ENCODE results near the gene ADAMTS12.

ADAMTS12 gene

DNA sequence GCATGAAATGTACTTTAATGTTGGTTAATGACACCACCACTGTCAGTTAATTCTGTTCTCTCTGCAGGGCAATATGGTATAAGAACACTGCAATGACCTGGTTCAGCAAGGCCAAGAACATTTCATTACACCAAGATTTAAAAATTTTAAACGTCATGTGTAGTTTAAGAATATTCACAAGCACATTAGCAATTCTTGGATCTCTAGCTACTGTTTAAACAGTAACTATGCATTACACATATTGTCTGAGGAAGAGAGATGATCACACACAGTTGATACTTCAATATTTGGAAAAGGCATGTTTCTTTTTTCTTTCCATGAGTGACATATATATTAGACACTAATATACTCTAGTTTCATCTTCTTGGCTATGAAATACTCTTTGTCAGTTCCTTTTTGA, 143.0 kb downstream of the ADAMTS12 start:
- no peak for TF ChIP-seq Cebpa-rat (IDR thresholded peaks at IDR 0.05)

GRCh38 chr5:33745101-33745770, 146.6 kb downstream of the ADAMTS12 start:
- Histone ChIP-seq H4K20me1 (no peaks in the 10 kb centered on the region), H3K9me3 (no peaks in the 10 kb centered on the region), H3K27me3 (no peaks in the 10 kb centered on the region), H3K4me1 (no peaks in the 10 kb centered on the region), H3K4me3 (no peak overlapping the region), H3K9ac (no peak overlapping the region), H3K4me2 (no peak overlapping the region), H3K36me3 (no peaks in the 10 kb centered on the region), H3K27ac (no peak overlapping the region)
- no peak for TF ChIP-seq Cebpa-rat (IDR thresholded peaks at IDR 0.05)

More for the DNA sequence above, 143.0 kb downstream of the ADAMTS12 start:
- Histone ChIP-seq H3K36me3 (no peaks in the 10 kb centered on the region), H3K9ac (no peak overlapping the region), H3K4me2 (no peak overlapping the region), H4K20me1 (no peaks in the 10 kb centered on the region), H3K27me3 (no peaks in the 10 kb centered on the region), H3K27ac (no peak overlapping the region), H3K4me1 (no peaks in the 10 kb centered on the region), H3K4me3 (no peak overlapping the region), H3K9me3 (no peaks in the 10 kb centered on the region)

DNA sequence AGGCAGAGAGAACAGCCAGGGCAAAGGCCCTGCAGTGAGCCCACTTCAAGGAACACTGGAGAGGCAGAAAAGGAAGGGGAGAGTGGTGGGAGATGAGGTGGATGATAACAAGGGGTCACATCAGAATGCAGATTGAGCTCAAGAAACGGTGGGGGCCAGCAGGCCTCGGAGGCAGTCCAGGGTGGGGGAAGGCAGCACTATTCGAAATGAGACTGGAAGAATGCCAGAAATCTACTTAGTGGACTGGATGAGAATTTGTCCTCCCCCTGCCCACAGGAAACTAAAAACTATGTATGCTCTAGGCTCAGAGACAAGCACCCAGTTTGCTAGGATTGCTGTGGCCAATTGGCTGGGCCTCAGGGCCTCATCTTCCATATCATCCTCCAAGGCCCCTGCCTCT, 148.7 kb downstream of the ADAMTS12 start:
- no peaks in the 10 kb centered on the region for H4K20me1 ChIP-seq
- H3K27ac ChIP-seq = no peak overlapping the region
- no peak overlapping the region for H3K4me3 ChIP-seq
- no peaks in the 10 kb centered on the region for H3K4me1 ChIP-seq
- no peak overlapping the region for H3K9ac ChIP-seq
- no peaks in the 10 kb centered on the region for H3K36me3 ChIP-seq
- H3K9me3 ChIP-seq = no peaks in the 10 kb centered on the region
- no peaks in the 10 kb centered on the region for H3K27me3 ChIP-seq
- TF ChIP-seq Cebpa-rat (IDR thresholded peaks at IDR 0.05) = no peak
- no peak overlapping the region for H3K4me2 ChIP-seq

GRCh38 chr5:33742181-33742580, 149.6 kb downstream of the ADAMTS12 start:
- no peaks in the 10 kb centered on the region for H4K20me1 ChIP-seq
- H3K36me3 ChIP-seq = no peaks in the 10 kb centered on the region
- H3K9me3 ChIP-seq = no peaks in the 10 kb centered on the region
- TF ChIP-seq Cebpa-rat (IDR thresholded peaks at IDR 0.05) = no peak
- no peak overlapping the region for H3K4me3 ChIP-seq
- no peaks in the 10 kb centered on the region for H3K4me1 ChIP-seq
- H3K27ac ChIP-seq = no peak overlapping the region
- H3K9ac ChIP-seq = no peak overlapping the region
- H3K27me3 ChIP-seq = no peaks in the 10 kb centered on the region
- H3K4me2 ChIP-seq = no peak overlapping the region

DNA sequence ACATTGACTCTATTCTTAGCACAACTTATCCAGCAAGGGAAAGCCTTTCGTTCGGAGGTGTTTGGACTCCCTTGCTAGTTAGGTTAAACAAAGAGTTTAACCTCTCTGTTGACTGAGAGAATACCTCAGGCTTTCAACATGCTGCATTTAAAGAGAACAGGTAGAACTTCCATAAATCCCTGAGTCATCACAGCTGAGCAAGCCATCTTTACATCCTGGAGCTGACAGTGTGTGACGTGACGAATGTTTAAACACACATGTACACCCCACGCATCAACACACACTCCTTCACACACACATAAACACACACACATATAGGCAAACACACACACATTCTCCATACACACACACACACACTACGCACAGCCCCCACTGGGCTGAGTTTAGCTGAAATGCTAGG, 152.8 kb downstream of the ADAMTS12 start:
- Histone ChIP-seq H3K36me3 (no peaks in the 10 kb centered on the region), H3K4me3 (no peak overlapping the region), H3K4me2 (no peak overlapping the region), H4K20me1 (no peaks in the 10 kb centered on the region), H3K9me3 (no peaks in the 10 kb centered on the region), H3K4me1 (no peaks in the 10 kb centered on the region), H3K9ac (no peak overlapping the region), H3K27me3 (no peaks in the 10 kb centered on the region), H3K27ac (no peak overlapping the region)
- no peak for TF ChIP-seq Cebpa-rat (IDR thresholded peaks at IDR 0.05)

DNA sequence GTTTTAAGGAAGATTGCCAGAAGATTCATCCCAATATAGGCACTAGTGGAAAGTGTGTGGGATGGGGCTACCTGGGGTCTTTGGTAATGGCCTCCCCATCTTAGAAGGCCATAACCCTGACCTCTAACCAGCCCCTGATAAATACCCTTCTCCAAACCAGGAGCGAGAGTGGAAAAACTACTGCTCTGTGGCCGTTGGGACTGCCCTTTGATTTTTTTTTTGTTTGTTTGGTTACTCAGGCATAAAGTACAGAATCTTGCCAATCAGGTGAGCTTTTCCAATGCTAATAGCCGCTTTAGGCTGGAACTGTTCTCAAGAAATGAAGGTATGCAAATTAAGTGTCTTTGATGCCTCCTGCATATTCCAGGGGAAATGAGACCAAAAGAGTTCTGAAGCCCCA, 153.7 kb downstream of the ADAMTS12 start:
- no peaks in the 10 kb centered on the region for H4K20me1 ChIP-seq
- no peaks in the 10 kb centered on the region for H3K27me3 ChIP-seq

DNA sequence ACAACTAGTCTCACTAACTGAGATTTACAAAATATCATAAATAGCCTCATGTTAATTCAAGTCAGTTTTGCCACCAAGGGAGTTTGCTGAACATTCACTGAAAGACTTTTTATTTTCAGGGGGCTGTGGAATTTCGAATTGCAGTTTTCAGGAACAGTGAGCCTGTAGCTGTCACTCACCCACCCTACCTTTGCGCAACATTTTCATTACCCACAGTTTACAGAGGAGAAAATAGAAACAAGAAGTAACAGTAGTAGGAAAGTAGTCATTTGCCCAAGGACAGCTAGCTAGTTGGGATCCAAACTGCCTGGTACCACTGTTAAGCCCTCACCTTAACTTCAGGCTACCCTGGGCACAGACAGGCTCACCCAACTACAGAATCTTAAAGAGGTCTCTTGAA, 154.1 kb downstream of the ADAMTS12 start:
- Histone ChIP-seq H3K27ac (no peak overlapping the region), H3K4me3 (no peak overlapping the region), H3K9me3 (no peaks in the 10 kb centered on the region), H3K9ac (no peak overlapping the region), H3K4me1 (no peaks in the 10 kb centered on the region), H3K4me2 (no peak overlapping the region), H4K20me1 (no peaks in the 10 kb centered on the region), H3K36me3 (no peaks in the 10 kb centered on the region), H3K27me3 (no peaks in the 10 kb centered on the region)
- TF ChIP-seq Cebpa-rat (IDR thresholded peaks at IDR 0.05) = no peak

More for the DNA sequence above, 153.7 kb downstream of the ADAMTS12 start:
- TF ChIP-seq Cebpa-rat (IDR thresholded peaks at IDR 0.05) = no peak
- no peaks in the 10 kb centered on the region for H3K4me1 ChIP-seq
- H3K9me3 ChIP-seq = no peaks in the 10 kb centered on the region
- H3K9ac ChIP-seq = no peak overlapping the region
- H3K4me2 ChIP-seq = no peak overlapping the region
- H3K27ac ChIP-seq = no peak overlapping the region
- H3K36me3 ChIP-seq = no peaks in the 10 kb centered on the region
- no peak overlapping the region for H3K4me3 ChIP-seq

- no peak overlapping the region for H3K27ac ChIP-seq
- no peak overlapping the region for H3K4me3 ChIP-seq
- no peaks in the 10 kb centered on the region for H3K27me3 ChIP-seq
- H3K36me3 ChIP-seq = no peaks in the 10 kb centered on the region
- H4K20me1 ChIP-seq = no peaks in the 10 kb centered on the region
- H3K9me3 ChIP-seq = no peaks in the 10 kb centered on the region
- no peak overlapping the region for H3K4me2 ChIP-seq
- no peaks in the 10 kb centered on the region for H3K4me1 ChIP-seq
- no peak overlapping the region for H3K9ac ChIP-seq
- no peak for TF ChIP-seq Cebpa-rat (IDR thresholded peaks at IDR 0.05)
These were observed 154.5 kb downstream of the ADAMTS12 start for GRCh38 chr5:33737284-33737683.

DNA sequence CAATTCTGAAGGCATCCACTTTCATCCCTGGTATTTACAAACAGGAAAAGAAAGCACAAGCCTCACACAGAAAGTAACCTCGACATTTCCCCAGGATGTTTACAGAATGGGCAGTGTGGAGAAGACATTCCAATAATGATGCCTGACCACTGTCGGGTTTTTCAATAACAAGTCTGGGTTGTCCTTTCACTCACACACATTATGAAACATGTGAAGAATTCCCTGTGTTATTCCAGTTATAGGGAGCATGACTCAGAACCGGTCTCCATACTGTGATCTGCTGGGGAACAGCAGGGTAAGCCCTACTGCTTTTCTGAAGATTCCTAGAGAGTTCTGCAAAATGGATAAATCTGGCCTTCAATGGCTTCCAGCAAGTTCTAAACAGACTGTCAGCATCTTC, 155.3 kb downstream of the ADAMTS12 start:
- H3K4me3 ChIP-seq = no peak overlapping the region
- H3K27me3 ChIP-seq = no peaks in the 10 kb centered on the region
- no peak overlapping the region for H3K27ac ChIP-seq
- H3K4me2 ChIP-seq = no peak overlapping the region
- H3K4me1 ChIP-seq = no peaks in the 10 kb centered on the region
- H3K36me3 ChIP-seq = no peaks in the 10 kb centered on the region
- TF ChIP-seq Cebpa-rat (IDR thresholded peaks at IDR 0.05) = no peak
- no peaks in the 10 kb centered on the region for H4K20me1 ChIP-seq
- no peak overlapping the region for H3K9ac ChIP-seq
- no peaks in the 10 kb centered on the region for H3K9me3 ChIP-seq

- H3K9me3 ChIP-seq = no peaks in the 10 kb centered on the region
- no peaks in the 10 kb centered on the region for H3K4me1 ChIP-seq
- no peak overlapping the region for H3K27ac ChIP-seq
- no peaks in the 10 kb centered on the region for H4K20me1 ChIP-seq
- no peaks in the 10 kb centered on the region for H3K27me3 ChIP-seq
- H3K4me2 ChIP-seq = no peak overlapping the region
- H3K9ac ChIP-seq = no peak overlapping the region
- no peak for TF ChIP-seq Cebpa-rat (IDR thresholded peaks at IDR 0.05)
- H3K4me3 ChIP-seq = no peak overlapping the region
- H3K36me3 ChIP-seq = no peaks in the 10 kb centered on the region
These were observed 156.7 kb downstream of the ADAMTS12 start for GRCh38 chr5:33735072-33735471.

DNA sequence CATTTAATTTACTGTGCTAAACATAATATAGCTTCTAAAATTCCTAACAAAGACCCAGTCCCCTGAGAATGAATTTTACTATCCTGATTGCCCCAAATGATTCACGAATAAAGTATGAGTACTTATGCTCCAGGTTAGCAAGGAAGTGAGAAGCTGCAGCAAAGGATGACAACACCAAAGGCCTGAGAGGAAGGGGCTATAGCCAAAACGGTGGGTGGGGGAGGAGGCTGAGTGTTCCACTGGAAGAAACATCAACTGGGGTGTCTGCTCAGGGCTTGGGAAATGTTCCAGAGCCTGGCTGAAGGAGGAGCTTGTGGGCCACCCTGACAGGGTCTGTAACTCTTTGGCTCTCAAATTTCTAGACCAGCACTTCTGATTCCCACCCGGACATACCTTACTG, 157.3 kb downstream of the ADAMTS12 start:
- H3K27ac ChIP-seq = no peak overlapping the region
- H3K4me1 ChIP-seq = no peaks in the 10 kb centered on the region
- no peaks in the 10 kb centered on the region for H3K9me3 ChIP-seq
- no peak overlapping the region for H3K4me2 ChIP-seq
- no peaks in the 10 kb centered on the region for H3K27me3 ChIP-seq
- H3K36me3 ChIP-seq = no peaks in the 10 kb centered on the region
- no peak overlapping the region for H3K9ac ChIP-seq
- no peak for TF ChIP-seq Cebpa-rat (IDR thresholded peaks at IDR 0.05)
- H3K4me3 ChIP-seq = no peak overlapping the region
- H4K20me1 ChIP-seq = no peaks in the 10 kb centered on the region
